Measurements from ENCODE around the gene PLPPR1. TPM values are rescaled to one million over a fixed set of nuclear protein-coding genes. Genes with fewer than 3 reads are reported as not detected.

Gene PLPPR1
- polyA plus RNA-seq, 1 donor, result 0.87 TPM

GRCh38 chr9:101047848-101048397, 19.4 kb downstream of the PLPPR1 start:
- WGBS (ENCODE audit: insufficient coverage, low lambda C conversion rate), result 100% methylated on average over 2 of the region's 4 CpGs
- DNase-seq, result no peak
- no peak overlapping the region for H3K27ac ChIP-seq (ENCODE audit: low read length)
- no peaks in the 10 kb centered on the region for H3K36me3 ChIP-seq (ENCODE audit: control insufficient read depth, insufficient read depth, low read length)
- no peaks in the 10 kb centered on the region for H3K9me3 ChIP-seq (ENCODE audit: control insufficient read depth, low read depth, low read length)
- H3K4me1 ChIP-seq (ENCODE audit: control insufficient read depth, insufficient read depth, low read length), result no peaks in the 10 kb centered on the region
- no peaks in the 10 kb centered on the region for H3K27me3 ChIP-seq (ENCODE audit: control insufficient read depth, insufficient read depth, low read length)
- no peak overlapping the region for H3K4me3 ChIP-seq (ENCODE audit: low read length)

DNA sequence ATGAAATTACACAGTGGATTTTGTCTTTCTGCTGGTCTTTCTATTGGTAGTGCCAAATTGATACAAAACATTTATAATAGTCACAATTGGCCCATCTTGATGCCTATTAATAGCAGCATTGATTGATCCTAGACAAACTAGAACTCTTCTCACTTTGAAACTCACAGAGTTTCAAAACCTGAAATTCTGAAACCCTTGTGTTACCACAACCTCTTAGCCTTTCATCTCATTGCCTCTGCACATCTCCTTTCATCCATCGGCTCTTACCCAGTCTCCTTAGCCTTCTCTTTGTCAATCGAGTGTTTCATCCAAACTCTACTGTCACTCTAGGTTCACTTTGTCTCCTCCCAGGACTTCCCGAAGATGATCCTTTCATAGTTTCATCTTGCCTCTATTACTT, 22.1 kb downstream of the PLPPR1 start:
- 87% methylated on average over 3 of the region's 3 CpGs for WGBS (ENCODE audit: insufficient coverage, low lambda C conversion rate)
- no peak overlapping the region for H3K4me3 ChIP-seq (ENCODE audit: low read length)
- no peaks in the 10 kb centered on the region for H3K4me1 ChIP-seq (ENCODE audit: control insufficient read depth, insufficient read depth, low read length)
- no peaks in the 10 kb centered on the region for H3K9me3 ChIP-seq (ENCODE audit: control insufficient read depth, low read depth, low read length)
- H3K27ac ChIP-seq (ENCODE audit: low read length), result no peak overlapping the region
- H3K36me3 ChIP-seq (ENCODE audit: control insufficient read depth, insufficient read depth, low read length), result no peaks in the 10 kb centered on the region
- no peak for DNase-seq
- H3K27me3 ChIP-seq (ENCODE audit: control insufficient read depth, insufficient read depth, low read length), result no peaks in the 10 kb centered on the region

DNA sequence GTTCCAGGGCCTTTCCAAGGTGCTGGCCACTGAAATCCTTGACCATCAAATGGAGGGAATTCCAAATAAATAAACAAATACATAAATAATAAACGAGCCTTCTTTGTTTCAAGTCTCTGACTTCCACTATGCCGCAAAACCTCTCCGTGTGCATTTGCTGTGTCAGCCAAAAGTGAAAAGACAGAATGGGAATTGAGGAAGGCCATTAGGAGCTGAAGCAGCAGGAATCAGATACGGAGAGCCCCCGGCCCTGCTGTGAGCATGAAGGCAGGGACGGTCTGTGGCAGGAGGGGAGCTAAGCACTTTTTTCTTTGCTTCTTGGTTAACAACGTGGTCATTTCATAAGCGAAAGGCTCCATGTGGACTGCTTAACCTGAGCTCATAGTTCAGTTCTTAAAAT, 26.1 kb downstream of the PLPPR1 start:
- no peak overlapping the region for H3K4me3 ChIP-seq (ENCODE audit: low read length)
- WGBS (ENCODE audit: insufficient coverage, low lambda C conversion rate), result 73% methylated on average over 3 of the region's 8 CpGs
- no peaks in the 10 kb centered on the region for H3K27me3 ChIP-seq (ENCODE audit: control insufficient read depth, insufficient read depth, low read length)
- H3K4me1 ChIP-seq (ENCODE audit: control insufficient read depth, insufficient read depth, low read length), result no peaks in the 10 kb centered on the region
- DNase-seq, result no peak
- no peaks in the 10 kb centered on the region for H3K9me3 ChIP-seq (ENCODE audit: control insufficient read depth, low read depth, low read length)
- H3K36me3 ChIP-seq (ENCODE audit: control insufficient read depth, insufficient read depth, low read length), result no peaks in the 10 kb centered on the region
- no peak overlapping the region for H3K27ac ChIP-seq (ENCODE audit: low read length)

GRCh38 chr9:101055516-101055915, 27.0 kb downstream of the PLPPR1 start:
- Histone ChIP-seq H3K4me3 (ENCODE audit: low read length) (no peak overlapping the region), H3K27ac (ENCODE audit: low read length) (no peak overlapping the region), H3K27me3 (ENCODE audit: control insufficient read depth, insufficient read depth, low read length) (no peaks in the 10 kb centered on the region), H3K9me3 (ENCODE audit: control insufficient read depth, low read depth, low read length) (no peaks in the 10 kb centered on the region), H3K36me3 (ENCODE audit: control insufficient read depth, insufficient read depth, low read length) (no peaks in the 10 kb centered on the region), H3K4me1 (ENCODE audit: control insufficient read depth, insufficient read depth, low read length) (no peaks in the 10 kb centered on the region)
- no CpG with 5 or more reads among the region's 3 CpGs for WGBS (ENCODE audit: insufficient coverage, low lambda C conversion rate)
- no peak for DNase-seq

DNA sequence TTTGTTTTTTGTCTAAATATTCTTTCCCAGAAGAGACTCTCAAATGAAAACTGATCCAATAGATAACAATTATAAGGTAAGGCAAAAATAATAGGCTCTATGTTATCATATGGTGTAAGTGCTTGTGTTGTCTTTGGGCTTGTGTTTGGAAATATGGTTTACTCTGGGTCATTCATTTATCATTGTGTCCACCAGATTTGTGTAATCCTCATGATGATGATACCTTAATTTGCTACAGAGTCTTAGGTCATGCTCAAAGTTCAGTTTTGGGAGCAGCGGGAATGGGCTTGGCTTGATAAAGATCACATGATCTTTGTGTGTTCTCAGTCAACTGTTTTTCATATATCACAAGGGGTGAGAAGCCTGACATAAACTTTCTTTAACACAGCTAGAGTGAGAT, 34.2 kb downstream of the PLPPR1 start:
- no peak overlapping the region for H3K4me3 ChIP-seq (ENCODE audit: low read length)
- DNase-seq, result no peak
- no peaks in the 10 kb centered on the region for H3K4me1 ChIP-seq (ENCODE audit: control insufficient read depth, insufficient read depth, low read length)
- no CpG with 5 or more reads among the region's 1 CpG for WGBS (ENCODE audit: insufficient coverage, low lambda C conversion rate)
- no peak overlapping the region for H3K27ac ChIP-seq (ENCODE audit: low read length)
- no peaks in the 10 kb centered on the region for H3K9me3 ChIP-seq (ENCODE audit: control insufficient read depth, low read depth, low read length)
- H3K27me3 ChIP-seq (ENCODE audit: control insufficient read depth, insufficient read depth, low read length), result no peaks in the 10 kb centered on the region
- no peaks in the 10 kb centered on the region for H3K36me3 ChIP-seq (ENCODE audit: control insufficient read depth, insufficient read depth, low read length)

- Histone ChIP-seq H3K4me3 (ENCODE audit: low read length) (no peak overlapping the region), H3K36me3 (ENCODE audit: control insufficient read depth, insufficient read depth, low read length) (no peaks in the 10 kb centered on the region), H3K9me3 (ENCODE audit: control insufficient read depth, low read depth, low read length) (no peaks in the 10 kb centered on the region), H3K27ac (ENCODE audit: low read length) (no peak overlapping the region), H3K4me1 (ENCODE audit: control insufficient read depth, insufficient read depth, low read length) (no peaks in the 10 kb centered on the region), H3K27me3 (ENCODE audit: control insufficient read depth, insufficient read depth, low read length) (no peaks in the 10 kb centered on the region)
- WGBS (ENCODE audit: insufficient coverage, low lambda C conversion rate), result no CpG with 5 or more reads among the region's 2 CpGs
- no peak for DNase-seq
Observed at GRCh38 chr9:101063192-101063591, 34.7 kb downstream of the PLPPR1 start.

DNA sequence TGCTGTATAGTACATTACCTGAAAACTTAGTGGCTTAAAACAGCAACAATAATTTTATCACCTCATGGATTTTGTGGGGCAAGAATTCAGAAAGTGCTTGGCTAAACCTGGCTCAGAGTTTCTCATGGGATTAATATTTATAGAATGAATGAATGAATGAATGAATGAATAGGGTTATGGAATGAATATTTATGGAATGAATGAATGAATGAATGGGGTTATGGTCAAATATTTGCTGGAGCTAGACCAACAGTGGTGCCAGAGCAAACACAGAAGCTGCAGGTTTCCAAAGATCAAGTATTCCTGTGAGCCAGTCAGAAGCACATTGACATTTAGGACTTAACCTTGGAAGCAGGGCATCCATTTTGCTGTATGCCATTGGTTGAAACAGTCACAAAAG, 35.7 kb downstream of the PLPPR1 start:
- Histone ChIP-seq H3K36me3 (ENCODE audit: control insufficient read depth, insufficient read depth, low read length) (no peaks in the 10 kb centered on the region), H3K4me1 (ENCODE audit: control insufficient read depth, insufficient read depth, low read length) (no peaks in the 10 kb centered on the region)

DNA sequence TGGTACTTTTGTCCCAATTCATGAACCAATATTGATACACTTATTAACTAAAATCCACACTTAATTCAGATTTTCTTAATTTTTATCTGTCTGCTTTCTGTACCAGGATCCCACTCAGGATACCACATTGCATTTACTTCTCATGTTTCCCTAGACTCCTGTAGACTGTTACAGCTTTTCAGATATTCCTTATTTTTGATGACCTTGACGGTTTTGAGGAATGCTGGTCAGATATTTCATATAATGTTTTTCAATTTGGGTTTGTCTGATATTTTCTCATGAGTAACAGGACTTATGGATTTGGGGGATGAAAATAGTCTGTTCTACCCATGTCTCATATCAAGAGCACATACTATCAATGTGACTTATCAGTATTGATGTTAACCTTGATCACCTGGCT, 37.4 kb downstream of the PLPPR1 start:
- Histone ChIP-seq H3K27ac (ENCODE audit: low read length) (no peak overlapping the region), H3K27me3 (ENCODE audit: control insufficient read depth, insufficient read depth, low read length) (no peaks in the 10 kb centered on the region), H3K4me1 (ENCODE audit: control insufficient read depth, insufficient read depth, low read length) (no peaks in the 10 kb centered on the region), H3K4me3 (ENCODE audit: low read length) (no peak overlapping the region), H3K36me3 (ENCODE audit: control insufficient read depth, insufficient read depth, low read length) (no peaks in the 10 kb centered on the region), H3K9me3 (ENCODE audit: control insufficient read depth, low read depth, low read length) (no peaks in the 10 kb centered on the region)
- no CpG with 5 or more reads among the region's 1 CpG for WGBS (ENCODE audit: insufficient coverage, low lambda C conversion rate)
- no peak for DNase-seq

More for the DNA sequence above, 35.7 kb downstream of the PLPPR1 start:
- Histone ChIP-seq H3K27me3 (ENCODE audit: control insufficient read depth, insufficient read depth, low read length) (no peaks in the 10 kb centered on the region), H3K9me3 (ENCODE audit: control insufficient read depth, low read depth, low read length) (no peaks in the 10 kb centered on the region), H3K4me3 (ENCODE audit: low read length) (no peak overlapping the region), H3K27ac (ENCODE audit: low read length) (no peak overlapping the region)
- DNase-seq, result no peak

- H3K36me3 ChIP-seq (ENCODE audit: control insufficient read depth, insufficient read depth, low read length), result no peaks in the 10 kb centered on the region
- WGBS (ENCODE audit: insufficient coverage, low lambda C conversion rate), result no CpG with 5 or more reads among the region's 1 CpG
- DNase-seq, result no peak
- no peaks in the 10 kb centered on the region for H3K27me3 ChIP-seq (ENCODE audit: control insufficient read depth, insufficient read depth, low read length)
- no peaks in the 10 kb centered on the region for H3K4me1 ChIP-seq (ENCODE audit: control insufficient read depth, insufficient read depth, low read length)
- no peak overlapping the region for H3K27ac ChIP-seq (ENCODE audit: low read length)
- H3K4me3 ChIP-seq (ENCODE audit: low read length), result no peak overlapping the region
- no peaks in the 10 kb centered on the region for H3K9me3 ChIP-seq (ENCODE audit: control insufficient read depth, low read depth, low read length)
Observed at GRCh38 chr9:101068696-101069095, 40.2 kb downstream of the PLPPR1 start.

- Histone ChIP-seq H3K4me3 (ENCODE audit: low read length) (no peak overlapping the region), H3K27me3 (ENCODE audit: control insufficient read depth, insufficient read depth, low read length) (no peaks in the 10 kb centered on the region), H3K27ac (ENCODE audit: low read length) (no peak overlapping the region), H3K9me3 (ENCODE audit: control insufficient read depth, low read depth, low read length) (no peaks in the 10 kb centered on the region), H3K36me3 (ENCODE audit: control insufficient read depth, insufficient read depth, low read length) (no peaks in the 10 kb centered on the region), H3K4me1 (ENCODE audit: control insufficient read depth, insufficient read depth, low read length) (no peaks in the 10 kb centered on the region)
- DNase-seq, result no peak
- no CpG with 5 or more reads among the region's 3 CpGs for WGBS (ENCODE audit: insufficient coverage, low lambda C conversion rate)
Observed at GRCh38 chr9:101072259-101072658, 43.7 kb downstream of the PLPPR1 start.

GRCh38 chr9:101073122-101073521, 44.6 kb downstream of the PLPPR1 start:
- no peaks in the 10 kb centered on the region for H3K36me3 ChIP-seq (ENCODE audit: control insufficient read depth, insufficient read depth, low read length)
- H3K4me1 ChIP-seq (ENCODE audit: control insufficient read depth, insufficient read depth, low read length), result no peaks in the 10 kb centered on the region
- no peaks in the 10 kb centered on the region for H3K9me3 ChIP-seq (ENCODE audit: control insufficient read depth, low read depth, low read length)
- no peak overlapping the region for H3K27ac ChIP-seq (ENCODE audit: low read length)
- no peak overlapping the region for H3K4me3 ChIP-seq (ENCODE audit: low read length)
- no CpG with 5 or more reads among the region's 2 CpGs for WGBS (ENCODE audit: insufficient coverage, low lambda C conversion rate)
- DNase-seq, result no peak
- no peaks in the 10 kb centered on the region for H3K27me3 ChIP-seq (ENCODE audit: control insufficient read depth, insufficient read depth, low read length)
